HG02973 (cell line): ENCODE results near the gene HCAR2.
"Not testable (repeated sequence)": the region's sequence is repeated elsewhere in the genome, so short reads cannot be mapped to it uniquely, and the experiment has no call there.

Source experiments
- ATAC-seq: cut with Tn5 transposase; IDR thresholded peaks from one replicate; pipeline ENCODE4 v1.9.1; 2021; ENCODE audit warnings: moderate library complexity; ENCODE audit not compliant: unreplicated experiment

HCAR2 gene

DNA sequence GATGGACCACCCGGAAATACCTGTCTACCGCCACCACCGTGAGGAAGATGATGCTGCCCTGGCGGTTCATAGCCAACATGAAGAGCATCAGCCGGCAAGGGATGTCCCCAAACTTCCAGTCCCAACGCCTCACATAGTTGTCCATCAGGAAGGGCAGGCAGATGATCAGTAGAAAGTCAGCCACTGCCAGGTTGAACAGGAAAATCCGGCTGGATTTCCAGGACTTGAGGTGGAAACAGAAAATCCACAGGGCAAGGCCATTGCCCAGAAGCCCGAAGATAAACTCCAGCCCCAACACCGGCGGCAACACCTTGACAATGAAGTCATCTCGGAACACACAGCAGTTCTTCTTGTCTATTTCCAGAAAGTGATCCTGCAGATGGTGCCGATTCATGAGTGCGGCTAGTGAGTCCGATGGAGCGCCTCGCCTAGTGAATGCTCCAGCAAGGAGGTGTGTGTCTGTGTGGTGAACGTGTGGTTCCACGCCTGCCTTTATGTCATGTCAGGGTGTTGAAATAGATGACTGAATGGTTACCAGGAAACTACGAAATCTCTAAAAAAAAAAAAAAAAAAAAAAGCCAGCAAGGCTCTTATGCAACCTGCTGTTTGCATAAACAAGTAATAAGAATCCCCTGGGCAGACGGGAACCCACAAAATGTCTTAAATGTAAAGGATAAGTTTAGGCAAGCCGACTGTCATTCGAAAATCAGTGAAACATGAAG, at the start of gene HCAR2:
Gene HCAR2 (minus strand): TSS at position 468 of the 722 bp plus-strand sequence. CDS start 74 bp downstream, at position 394.
- ATAC-seq: not testable (repeated sequence)

DNA sequence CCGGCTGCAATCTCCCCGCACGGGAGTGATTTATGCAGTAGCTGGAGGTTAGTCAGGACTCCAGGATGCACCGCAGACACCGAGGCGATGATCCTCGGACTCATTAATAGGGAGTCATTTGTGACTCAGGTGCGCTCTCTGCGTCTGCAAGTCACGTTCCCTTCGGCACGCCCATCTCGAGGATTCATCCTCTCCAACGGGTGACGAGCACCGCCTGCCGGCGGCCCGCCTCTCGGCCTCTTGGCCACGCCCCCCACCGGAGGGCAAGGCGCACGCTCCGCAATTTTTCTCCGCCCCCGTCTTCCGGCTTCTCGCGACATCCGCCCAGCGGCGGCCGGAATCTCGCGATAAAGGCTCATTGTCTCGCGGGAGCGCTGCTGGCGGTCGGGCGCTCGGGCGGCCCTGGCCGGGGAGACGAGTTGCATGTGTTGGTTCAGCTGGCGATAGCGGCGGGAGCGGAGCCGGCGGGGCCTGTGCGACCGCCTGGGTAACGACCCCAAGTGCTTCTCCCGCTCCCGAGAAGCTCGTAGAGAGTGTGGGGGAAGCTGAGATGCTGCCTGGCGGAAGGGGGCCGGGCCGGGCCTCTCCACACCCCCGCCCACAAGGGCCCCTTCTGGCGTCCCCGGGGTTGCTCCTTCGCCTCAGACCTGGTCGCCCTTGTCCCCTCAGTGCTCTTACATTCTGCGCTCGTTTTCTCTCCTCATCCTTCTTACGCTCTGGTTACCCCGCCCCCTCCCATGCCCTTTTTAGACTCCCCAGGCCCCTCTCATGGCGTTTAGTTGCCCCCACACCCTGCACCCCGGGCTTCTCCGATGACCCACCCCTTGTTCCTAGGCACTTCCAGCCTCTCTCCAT, 49.5 kb upstream of the HCAR2 start, which contains the start of gene DENR:
Gene DENR (plus strand): TSS at position 361 of the 855 bp plus-strand sequence. CDS start 878 bp downstream, outside the sequence.
- ATAC-seq: peak; percentile 92

GRCh38 chr12:122750781-122751515, 47.8 kb upstream of the HCAR2 start:
- not testable (repeated sequence) for ATAC-seq

DNA sequence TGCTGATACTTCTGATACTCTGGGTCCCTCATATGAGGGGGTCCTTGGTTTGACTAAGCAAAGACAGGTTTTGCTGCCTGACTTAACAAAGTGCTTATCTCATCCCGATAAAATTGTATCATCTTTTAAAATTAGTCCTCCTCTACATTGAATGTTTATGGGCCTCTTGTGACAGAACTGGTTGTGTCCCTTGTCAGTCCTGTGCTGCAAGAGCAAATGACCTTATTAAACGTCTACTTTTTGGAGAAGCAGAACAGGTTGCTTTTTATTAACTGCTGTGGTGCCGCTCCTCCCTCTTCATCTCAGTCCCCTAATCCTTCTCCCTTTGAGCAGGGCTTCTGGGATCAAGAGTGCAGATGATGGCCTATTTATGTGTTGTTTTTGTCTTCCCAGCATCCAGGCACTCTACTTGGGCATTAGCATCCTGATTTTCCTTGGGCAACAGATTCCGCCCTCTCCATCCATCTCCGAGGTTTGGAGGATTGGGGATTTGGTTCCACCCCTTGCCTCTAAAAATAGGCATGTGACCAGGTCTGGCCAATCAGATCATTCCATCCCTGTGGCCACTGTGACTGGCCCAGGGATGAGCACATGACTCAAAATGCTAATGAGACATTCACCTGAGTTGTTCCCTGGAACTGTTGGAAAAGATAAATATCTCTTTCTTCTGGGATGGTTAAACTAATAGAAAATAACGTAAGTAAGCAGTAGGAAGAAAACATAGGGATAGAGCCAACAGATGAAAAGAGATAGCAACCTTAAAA, 46.6 kb upstream of the HCAR2 start:
- ATAC-seq: no peak

GRCh38 chr12:122747224-122748135, 44.3 kb upstream of the HCAR2 start:
- no peak for ATAC-seq

DNA sequence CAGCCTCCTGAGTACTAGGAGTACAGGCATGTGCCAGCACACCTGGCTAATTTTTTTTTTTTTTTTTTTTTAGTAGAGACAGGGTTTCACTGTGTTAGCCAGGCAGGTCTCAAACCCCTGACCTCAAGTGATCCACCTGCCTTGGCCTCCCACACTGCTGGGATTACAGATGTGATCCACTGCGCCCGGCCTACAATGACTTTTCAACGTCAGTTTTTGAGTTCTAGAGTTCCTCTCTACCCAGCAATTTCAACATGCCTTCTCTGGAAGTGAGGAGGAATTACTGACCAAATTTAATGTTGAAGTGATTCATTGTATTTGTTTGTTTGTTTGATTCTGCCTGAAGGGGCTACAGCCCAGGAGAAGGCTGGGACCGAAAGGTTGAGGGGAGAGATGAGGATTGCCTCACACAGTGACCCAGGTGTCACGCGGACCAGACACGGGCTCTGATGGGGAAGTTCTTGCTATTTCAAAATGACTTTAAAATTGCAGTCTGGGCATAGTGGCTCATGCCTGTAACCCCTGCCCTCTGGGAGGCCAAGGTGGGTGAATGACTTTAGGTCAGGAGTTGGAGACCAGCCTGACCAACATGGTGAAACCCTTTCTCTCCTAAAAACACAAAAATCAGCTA, 40.9 kb upstream of the HCAR2 start:
- ATAC-seq: no peak

DNA sequence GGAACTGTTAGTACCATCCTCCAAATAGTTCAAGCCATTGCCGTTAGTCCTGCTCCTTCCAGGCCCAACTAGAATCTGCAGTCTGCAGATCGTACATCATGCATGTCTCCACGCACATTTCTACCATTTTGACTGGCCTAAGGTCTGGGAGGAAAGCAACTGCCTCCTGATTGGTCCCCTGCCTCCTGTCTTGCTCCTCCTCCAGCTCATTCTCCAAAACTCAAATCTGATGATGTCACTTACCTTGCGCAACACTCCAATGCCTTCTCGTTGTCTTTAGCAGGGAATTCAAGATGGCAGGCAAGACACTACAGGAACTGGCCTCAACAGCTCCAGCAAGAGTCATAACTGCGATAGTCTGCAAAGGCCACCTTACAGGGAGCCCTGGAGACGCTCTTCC, 37.2 kb upstream of the HCAR2 start:
- no peak for ATAC-seq

- no peak for ATAC-seq
These were observed 35.4 kb upstream of the HCAR2 start for GRCh38 chr12:122738571-122738970.

DNA sequence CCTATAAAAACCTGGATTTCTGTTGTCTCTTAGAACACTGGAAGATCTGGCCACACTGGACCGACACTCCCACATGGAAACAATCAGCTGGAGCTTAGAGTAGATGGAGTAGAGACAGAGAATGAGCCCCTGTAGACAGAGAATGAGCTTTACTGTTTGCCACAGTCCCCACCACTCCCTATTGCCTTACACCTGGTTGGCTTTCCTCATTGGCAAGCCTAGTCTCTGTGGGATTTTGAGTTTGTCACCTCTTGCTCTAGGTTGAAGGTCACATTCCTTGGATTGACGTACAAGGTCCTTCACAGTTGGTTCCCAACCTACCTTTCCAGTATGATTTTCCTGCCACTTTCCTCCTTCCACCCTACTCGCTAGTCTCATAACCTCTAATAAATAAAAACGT, 29.5 kb upstream of the HCAR2 start:
- no peak for ATAC-seq

DNA sequence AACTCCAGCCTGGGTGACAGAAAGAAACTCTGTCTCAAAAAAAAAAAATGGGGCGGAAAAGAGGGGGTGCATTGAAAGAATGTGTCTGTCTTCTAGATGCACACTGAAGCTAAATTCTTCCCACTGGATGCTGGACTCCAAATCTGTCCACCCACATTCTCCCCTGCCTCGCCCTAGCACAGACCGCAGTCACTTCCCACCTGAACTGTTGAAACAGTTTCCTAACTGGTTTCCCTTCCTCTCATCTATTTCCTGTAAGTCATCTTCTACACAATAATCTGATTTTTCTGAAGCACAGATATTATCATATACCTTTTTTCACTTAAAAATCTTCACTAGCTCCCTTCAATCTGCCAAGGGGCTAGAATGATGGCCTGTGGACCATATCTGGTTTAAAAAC, 29.0 kb upstream of the HCAR2 start:
- no peak for ATAC-seq

- ATAC-seq: no peak
These were observed 27.3 kb upstream of the HCAR2 start, which contains the start of gene HCAR1 for GRCh38 chr12:122730215-122731014. Gene HCAR1, minus strand, starts transcription at chr12:122730844. Its CDS starts 505 bp downstream, at chr12:122730339.

DNA sequence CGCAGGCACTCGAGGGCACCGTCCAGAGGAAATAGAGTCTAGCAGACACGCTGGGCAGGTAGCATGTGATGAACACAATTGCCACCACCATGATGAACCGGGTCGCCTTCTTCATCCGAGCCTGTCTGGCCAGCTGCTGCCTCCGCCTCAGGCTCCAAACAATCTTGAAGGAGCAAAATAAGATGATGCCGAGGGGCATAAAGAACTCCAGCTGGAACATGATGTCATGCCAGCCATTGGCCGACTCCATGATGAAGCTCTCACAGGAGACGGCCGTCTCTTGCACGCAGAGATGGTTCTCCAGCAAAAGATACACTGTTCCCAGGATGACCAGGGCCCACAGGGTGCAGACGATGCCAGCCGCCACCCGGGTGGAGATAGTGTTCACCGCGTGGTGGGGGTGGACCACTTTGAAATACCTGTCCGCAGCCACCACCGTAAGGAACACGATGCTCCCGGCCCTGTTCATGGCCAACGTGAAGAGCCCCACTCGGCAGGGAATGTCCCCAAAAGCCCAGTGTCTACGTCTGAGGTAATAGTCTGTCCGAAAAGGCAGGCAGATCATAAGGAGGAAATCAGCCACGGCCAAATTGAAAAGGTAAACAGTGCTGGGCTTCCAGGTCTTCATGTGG, 26.5 kb upstream of the HCAR2 start:
- no peak for ATAC-seq

GRCh38 chr12:122726080-122726558, 23.0 kb upstream of the HCAR2 start:
- ATAC-seq: no peak

GRCh38 chr12:122725452-122726079, 22.4 kb upstream of the HCAR2 start:
- ATAC-seq: no peak

GRCh38 chr12:122724641-122725243, 21.6 kb upstream of the HCAR2 start:
- no peak for ATAC-seq

DNA sequence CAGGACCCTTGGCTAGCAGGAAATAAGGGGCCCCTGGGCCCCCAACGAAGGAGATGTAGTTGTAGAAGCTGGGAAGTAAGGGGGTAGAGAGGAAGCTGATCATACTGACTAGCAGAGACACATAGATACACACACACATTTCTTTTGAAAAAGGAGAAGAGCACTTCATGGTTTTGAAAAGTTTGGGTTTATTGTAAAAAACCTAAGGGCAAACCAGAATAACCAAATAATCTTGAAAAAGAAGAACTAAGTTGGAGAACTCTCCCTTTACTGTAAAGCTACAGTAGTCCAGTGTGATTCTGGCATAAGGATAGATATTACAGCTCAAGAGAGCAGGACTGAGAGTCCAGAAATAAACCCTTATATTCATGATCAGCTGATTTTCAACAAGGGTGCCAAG, 19.2 kb upstream of the HCAR2 start:
- ATAC-seq: no peak
